Amygdala (tissue), 56 donors: ENCODE results near the gene TOM1L2.
"Not testable (repeated sequence)": the region's sequence is repeated elsewhere in the genome, so short reads cannot be mapped to it uniquely, and the experiment has no call there.

Experiments
- DNase-seq, 56 donors: peaks; one replicate each; lab custom pipeline; 2025; lab: John Stamatoyannopoulos, UW

TOM1L2 gene

DNA sequence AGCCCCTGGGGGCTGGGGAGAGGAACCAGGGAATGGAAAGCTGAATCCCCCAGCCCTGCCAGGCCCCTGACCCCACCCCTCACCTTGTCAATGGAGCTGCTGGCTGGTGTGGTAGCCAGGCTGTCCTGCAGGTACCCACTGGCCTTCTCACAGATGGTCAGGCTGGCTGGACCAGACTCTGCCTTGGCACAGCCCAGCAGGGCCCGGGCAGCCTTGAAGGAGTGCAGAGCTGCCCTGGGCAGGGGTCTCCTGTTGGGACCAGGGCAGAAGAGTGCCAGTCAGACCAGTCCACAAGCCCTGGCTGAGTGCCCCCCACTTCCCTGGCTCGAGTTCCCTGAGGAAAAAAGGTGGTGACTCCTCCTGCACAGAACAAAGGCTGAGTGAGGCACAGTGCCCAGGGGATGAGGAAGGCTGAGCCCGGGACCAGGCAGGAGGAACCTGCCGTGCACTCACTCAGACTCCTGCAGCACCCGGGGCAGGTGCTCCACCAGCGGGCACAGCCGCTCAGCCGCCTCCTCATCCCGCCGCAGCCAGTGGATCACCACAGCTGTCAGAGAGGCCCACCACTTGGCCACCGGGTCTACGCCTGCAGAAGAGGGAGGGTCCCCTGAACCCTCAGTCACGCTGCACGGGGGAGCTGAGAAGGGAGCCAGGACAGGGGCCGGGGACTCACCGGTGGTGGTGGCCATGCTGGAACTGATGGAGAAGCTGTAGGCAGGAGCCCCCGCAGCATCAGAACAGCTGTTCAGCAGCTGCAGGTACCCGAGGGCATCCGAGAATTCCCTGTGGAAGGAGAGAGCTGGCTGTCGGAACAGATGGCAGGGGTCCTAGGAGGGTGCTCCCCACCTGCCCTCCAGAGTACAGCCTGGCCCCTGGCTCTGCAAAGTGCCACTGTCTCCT lies 157.8 kb downstream of the TOM1L2 start:
- DNase-seq: no peak

DNA sequence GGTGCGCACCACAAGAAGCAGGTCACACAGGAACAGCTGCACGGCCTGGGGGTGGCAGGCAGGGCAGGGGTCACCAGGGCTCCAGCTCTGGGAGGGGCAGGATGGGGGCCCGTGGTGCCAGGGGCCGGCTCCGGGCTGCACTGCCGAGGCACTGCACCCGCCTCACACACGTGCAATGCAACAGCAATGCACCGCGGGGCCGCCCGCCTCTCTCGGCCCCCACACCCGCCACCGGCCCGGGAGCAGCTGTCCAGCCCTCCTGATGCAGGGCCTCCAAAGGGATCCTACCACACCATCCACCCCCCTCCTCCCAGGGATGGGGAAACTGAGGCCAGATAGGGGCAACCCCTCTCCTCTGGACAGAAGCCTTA lies 158.5 kb downstream of the TOM1L2 start:
- DNase-seq: no peak

DNA sequence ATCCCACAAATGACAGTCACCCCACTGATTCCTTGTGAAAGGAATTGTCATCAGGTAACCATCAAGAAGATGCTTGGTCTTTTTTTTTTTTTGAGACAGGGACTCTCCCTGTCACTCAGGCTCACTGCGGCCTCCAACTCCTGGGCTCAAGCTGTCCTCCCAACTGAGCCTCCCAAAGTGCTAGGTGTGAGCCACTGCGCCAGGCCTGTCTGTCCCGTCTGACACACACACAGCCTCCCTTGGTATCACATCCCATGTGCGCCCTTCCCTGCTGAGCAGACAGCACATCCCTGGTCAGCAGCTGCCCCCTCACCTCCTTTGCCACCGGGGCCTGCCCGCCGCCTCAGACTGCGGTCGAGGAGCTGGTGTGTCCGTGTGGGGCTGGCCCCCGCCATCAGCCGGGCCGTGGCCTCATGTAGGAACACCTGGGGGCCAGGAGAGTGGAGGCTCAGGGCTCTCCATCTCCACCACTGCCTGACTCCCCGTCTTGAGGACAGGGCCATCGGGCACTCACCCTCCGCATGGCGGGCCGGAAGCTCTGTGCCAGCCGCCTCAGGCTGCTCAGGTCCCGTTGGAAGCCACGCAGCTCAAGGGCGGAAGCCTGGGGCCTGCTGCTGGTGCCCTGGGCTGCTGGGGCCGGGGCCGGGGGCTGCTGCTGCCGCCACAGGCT lies 159.0 kb downstream of the TOM1L2 start:
- peak in 1 of 56 donors; percentile 51 for DNase-seq

DNA sequence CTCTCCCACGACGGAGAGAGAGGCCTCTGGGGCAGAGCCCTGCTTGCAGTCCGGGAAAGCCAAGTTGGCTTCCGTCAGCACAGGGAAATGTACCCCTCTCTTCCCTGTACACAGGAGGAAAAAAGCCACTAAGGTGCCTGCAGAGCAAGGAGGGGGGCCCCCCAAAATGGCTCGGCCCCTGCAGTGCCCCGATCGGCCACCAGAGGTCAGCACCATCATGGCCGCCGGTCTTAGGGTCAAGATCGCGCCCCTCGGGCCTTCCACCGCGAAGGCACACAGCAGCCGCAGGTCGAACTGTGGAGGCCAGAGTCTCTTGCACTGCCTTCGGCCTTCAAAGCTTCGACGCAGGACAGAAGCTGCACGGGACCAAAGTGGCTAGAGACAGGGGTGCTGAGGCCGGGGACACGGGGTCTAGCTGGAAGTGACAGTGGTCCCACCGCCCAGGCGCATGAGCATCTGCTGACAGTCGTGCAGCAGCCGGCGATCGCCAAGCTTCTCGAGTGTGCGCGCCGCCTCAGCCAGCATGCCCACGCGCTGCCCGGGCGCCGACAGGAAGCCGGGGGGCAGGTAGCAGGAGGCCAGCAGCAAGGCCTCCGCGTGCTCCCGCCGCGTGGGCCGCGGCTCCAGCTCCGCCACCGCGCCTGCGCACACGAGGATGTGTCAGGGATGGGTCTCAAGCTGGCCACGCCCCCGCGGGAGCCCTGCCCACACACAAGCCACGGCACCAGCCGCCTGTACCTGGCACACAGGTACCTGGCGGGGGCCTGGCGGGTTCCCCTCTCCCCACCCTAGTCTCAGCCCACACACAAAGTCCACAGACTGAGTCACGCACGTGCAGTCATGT lies 159.8 kb downstream of the TOM1L2 start:
- peak in 38 of 56 donors; percentile 20 to 80 (median 52) for DNase-seq

DNA sequence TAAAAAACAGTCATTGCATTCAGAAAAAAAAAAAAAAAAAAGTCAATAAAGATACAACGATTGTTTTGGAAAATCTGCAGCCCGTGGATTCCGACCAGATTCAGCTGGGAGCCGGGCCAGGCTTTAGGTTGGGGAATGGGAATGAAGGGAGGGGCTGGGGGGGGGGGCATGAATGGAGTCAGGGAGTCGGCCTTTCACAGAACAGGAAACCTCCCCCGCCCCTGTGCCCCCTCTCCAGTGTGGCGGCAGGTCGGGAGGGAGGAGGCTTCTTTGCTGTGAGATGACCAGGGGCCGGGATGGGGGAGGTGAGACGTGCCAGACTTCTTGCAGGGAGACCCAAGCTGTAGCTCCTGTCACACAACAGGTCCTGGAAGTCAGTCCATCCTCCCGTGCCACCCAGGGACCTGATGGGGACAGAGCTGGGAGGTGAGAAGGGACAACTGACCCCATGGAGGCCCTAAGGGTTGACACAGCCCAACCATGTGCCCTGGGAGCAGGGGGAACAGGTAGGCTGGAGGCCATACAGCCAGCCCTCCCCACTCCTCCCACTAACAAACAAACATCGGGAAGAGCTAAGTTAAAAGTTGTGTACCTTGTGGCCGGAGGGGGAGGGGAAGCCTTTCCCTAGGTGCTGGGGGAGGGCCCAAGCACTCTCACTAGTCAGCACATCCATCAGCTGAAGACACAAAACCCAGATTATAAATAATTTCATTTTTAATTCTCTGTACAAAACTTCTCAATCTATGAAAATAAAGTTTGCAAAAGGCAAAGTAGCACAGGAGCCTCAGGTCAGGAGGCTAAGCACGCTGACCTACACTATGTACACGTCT lies 160.6 kb downstream of the TOM1L2 start:
- peak in 1 of 56 donors; percentile 33 for DNase-seq

DNA sequence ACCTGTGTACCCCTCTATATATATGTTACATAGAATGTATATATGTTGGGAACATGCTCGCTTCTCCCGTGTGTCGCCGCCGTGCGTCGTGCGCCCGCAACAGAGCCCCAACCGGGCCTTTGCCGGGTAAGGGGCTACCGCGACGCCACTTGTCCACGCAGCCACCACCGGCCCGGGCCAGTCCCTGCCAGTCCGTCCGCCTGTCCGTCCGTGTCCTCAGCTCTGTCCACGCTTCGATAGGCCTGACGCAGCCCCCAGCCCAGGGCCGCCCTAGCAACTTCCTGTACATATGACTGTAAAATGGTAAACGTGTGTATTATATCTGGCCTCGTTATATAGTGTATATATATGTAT lies 161.3 kb downstream of the TOM1L2 start:
- DNase-seq: no peak

DNA sequence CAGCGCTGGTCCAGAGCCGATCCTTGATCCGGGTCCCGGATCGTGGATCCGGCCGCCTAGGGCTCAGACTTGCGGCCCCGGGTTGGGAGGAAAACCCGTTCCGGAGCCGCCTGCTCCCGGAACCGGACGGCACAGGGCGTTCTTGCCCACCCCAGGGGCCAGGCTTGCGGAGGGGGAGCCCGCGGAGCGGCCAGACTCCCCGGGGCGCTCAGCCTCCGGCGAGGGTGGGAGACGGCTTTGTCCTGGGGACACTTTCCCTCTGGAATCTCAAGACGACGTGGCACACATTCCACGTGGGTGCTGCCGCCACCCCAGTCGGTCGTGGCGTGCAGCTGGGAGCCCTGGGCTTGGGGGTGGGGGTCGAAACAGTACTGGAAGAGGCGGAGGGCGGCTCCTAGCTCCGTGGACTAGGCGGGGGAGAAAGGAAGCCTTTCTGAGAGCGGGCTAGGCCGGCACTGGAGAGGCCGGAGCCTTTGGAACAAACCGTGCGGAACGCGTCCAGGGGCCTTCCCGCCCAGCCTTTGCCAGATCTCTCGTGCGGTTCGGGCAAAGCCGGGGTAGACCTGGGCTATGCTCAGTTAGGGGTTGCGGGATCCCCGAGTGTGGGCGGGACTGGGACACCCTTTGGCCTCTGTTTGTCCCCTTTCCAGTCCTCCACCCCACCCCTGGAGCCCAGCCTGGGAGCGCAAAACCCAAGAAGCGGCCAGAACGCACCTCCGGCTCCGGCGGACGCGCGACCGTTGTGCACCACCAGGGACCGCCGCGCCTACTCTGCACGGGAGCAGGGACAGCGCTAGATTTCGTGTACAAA lies 161.9 kb downstream of the TOM1L2 start:
- peak in 18 of 56 donors; percentile 32 to 73 (median 49) for DNase-seq

DNA sequence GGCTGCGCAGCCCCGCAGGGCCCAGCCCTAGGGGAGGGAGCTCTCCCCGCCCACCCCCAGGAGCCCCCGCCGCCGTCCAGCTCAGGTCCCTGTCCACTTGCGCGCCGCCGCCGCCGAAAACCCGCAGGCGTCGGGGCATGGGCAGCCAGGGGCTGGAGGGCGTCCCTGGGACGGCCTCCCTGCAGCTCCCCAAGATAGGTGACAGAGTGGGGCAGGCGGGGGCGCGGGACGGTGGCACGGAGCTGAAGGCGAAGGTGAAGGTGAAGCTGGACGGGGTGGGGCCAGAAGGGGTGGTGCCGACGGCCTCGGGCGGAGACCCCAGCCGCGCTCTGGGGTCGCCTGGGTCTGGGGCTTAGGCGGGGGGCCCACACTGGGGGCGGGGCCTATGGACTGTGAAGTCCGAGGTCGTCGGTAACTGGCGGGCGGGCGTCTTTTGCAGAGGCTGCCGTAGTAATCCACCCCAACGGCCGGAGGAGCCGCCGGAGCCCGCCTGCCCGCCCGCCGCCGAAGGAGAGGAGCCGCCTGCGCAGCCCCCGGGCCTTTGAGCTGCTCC lies 162.6 kb downstream of the TOM1L2 start:
- no peak for DNase-seq

DNA sequence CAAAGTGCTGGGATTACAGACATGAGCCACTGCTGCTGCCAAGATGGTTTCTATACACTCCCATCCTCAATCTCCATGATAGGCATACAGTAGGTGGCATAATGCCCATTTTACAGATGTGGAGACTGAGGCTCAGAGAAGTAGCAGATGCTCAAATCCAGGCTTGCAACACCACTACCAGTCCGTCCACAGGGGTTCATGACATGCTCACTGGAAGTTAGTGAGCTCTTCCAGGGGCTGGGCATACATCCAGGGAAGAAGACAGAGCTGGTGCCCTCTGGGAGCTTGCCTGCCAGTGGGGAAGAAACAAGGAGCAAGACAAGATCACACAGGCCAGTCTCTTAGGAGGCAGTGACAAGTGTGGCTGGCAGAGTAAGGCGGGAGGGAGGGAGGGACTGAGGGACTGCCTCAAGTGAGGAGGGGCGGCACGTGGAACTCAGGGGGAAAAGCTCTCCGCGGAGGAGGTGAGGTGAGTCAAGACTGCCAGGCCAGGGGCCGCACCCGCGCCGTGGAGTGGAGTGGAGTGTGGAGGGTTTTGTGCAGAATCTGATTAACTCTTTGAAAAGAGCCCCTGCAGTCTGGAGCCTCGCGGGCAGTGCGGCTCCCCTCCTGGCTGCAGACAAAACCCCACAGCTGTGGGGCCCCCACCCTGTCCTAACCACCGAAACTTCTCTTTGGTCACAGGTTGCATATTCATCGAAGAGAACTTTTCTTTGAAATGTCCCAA lies 163.3 kb downstream of the TOM1L2 start:
- DNase-seq: no peak

DNA sequence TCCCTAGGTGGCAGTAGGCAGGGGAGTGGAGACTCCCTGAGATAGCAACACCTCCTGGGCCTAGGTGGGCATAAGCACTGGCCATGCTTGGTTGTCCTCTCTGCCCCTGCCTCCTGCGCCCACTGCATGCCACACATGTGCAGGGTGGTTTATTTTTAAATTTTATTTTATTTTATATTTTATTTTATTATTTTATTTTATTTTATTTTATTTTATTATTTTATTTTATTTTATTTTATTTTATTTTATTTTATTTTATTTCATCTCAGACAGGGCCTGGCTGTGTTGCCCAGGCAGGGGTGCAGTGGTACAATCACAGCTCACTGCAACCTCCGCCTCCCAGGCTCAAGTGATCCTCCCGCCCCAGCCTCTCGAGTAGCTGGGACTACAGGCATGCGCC lies 164.0 kb downstream of the TOM1L2 start:
- not testable (repeated sequence) for DNase-seq

DNA sequence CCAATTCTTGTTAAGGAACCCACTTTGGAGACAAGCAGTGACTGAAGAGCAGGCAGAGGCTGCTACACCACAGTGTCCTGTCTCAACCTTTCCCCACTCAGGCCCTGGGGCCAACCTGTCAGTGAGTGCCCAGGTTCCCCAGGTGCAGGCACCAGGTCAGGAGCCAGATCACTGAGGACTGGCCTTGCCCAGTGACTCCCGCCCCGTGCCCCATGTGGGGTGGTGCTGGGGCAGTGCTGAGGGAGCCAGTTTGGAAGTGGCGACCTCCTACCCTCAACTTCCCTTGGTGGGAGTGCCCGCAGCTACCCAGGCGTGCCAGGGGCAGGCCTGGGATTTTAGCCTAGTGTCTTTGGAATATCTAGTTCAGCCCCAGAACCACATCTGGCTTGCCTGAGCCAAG lies 164.8 kb downstream of the TOM1L2 start:
- no peak for DNase-seq

DNA sequence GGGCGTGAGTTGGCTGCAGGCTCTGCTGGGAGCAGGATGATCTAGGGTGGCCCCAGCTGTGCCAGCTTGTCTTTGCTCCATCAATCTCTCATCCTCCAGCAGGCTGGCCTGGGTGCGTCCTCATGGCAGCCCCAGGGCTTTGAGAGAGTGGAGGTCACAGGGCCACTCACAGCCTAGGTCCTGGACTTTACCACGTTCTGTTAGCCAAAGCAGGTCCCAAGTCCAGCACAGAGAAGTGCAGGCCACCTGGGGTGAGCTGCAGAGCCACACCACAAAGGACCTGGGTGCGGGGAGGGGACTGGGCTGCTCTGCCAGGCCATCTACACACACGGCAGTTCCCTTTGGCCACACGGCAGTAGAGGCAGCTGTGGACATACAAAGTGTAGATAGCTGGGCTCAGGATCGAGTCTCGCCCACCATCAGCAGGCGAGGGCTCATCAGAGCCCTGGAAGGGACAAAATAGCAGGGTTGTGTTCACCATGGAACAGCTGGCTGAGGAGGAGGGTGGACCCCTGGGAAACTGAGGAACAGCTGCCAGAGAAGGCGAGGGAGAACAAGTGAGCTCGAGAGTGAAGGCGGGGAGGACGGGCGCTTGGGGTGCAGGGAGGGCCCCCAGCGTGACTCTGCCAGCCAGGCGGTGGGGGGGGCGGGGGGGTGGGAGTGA lies 165.5 kb downstream of the TOM1L2 start:
- DNase-seq: no peak

DNA sequence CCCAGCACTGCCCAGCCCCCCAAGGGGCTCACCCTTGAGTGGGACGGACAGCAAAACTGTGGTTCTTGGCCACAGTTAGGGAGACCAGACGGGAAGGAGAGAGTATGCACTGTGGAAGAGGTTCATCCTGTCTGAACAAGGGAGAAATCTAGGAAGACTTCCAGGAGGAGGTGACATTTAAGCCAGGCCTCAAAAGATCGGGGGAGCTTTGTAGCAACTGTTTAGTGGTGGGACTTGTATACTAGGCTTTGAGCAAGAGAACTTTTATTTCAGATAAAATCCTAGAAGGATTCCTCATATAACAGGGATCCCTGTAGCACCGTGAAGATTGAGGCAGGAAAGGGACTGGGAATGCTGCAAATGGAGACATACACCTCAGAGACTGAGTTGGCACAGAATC lies 166.2 kb downstream of the TOM1L2 start:
- DNase-seq: no peak

DNA sequence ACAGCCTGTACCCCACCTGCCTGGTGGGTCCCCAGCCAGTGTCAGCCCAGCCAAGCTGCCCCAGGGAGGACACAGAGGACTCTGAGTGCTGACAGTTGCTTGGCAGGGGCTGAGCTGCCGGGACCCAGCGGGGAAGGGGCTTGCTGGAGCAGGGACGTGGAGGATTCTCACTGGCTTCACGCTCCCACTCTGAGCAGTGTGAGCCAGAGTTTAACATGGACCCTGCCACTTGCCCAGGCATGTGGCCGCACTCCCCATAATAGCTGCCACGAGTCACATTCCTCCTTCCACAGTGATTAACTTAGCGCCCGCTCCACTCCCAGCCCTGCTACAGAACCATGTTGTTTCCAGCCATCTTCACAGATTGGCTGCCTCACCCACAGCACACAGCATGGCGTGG lies 166.6 kb downstream of the TOM1L2 start:
- DNase-seq: no peak

DNA sequence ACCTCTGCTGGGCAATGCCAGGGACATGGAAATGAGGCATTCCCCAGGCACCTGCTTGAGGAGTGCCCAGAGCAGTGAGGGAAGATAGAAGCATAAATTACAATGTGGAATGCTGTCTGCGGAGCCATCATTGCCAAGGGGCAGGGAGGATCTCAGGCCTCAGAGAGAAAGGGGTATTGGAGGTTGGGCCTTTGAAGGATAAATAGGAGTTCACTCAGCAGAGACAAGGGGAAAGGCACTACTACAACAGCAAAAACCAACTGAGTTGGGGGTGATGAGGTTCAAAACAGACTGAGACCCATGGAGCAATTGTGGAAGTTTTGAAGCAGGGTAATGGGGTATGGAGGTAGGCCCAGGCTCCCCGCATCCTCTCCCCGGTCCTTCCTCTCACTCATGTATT lies 168.2 kb downstream of the TOM1L2 start:
- no peak for DNase-seq

DNA sequence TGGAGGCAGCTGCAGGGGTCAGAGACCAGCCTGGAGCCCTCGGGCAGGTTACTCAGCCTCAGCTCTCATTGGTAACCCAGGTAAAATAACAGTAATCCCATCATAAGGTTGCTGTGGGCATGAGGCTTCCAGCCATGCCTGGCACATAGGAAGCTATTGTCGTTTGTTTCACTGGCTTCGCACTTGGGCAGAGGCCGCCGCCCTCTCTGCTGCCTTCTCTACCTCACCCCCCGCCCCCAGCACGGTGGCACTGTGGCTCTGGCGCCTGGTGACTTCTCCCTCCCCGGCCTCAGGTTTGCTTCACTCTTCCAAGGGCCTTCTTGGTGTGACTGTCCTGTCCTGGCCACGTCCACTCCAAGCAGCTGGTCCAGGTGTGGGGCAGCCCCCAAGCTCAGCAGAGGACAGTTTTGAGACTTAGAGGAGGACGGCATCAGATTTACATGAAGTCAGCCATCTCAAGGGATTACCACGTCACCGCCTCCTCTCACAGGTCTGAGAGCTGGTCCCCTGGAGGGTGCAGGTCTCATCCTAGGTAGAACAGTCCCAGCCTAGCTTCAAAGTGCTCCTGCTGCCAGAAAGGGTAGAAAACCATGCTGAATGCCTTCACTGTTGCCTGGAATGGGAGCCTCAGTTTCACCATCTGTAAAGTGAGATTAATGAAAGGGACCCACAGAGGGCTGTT lies 170.3 kb downstream of the TOM1L2 start:
- peak in 9 of 56 donors; percentile 11 to 52 (median 39) for DNase-seq

DNA sequence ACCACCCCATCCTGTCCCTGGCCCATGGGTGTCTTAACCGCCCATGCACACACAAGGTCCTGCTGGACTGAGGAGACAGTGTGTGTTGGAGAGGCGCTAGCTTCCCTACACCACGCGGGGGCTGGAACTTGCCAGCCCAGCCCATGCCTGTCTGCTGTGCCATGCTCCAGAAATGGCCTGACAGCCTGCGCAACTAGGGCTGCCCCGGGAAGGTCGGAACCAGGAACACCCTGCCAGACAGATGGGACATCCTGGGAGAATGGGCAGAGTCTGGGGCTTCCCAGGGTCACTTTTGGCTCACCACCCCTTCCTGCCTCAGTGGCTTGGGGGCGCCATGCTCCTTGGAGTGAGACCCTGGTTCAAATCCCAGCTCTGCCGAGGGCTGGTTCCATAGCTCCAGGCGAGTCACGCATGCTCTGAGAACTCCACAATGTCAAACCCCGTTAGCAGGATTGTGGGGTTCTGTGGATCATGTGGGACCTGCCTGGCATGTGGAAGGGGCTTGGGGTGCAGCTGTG lies 171.6 kb downstream of the TOM1L2 start:
- no peak for DNase-seq
